ENCODE measurements around the gene PLEKHH2. TPM values are rescaled to one million over a fixed set of nuclear protein-coding genes. Genes with fewer than 3 reads are reported as not detected.
A peak's percentile ranks its signal among the peaks of the same experiment; 100 is the strongest.

Gene PLEKHH2
- total and polyA plus RNA-seq, 2 experiments from 2014 or later, result 3.3 to 5.1 TPM

DNA sequence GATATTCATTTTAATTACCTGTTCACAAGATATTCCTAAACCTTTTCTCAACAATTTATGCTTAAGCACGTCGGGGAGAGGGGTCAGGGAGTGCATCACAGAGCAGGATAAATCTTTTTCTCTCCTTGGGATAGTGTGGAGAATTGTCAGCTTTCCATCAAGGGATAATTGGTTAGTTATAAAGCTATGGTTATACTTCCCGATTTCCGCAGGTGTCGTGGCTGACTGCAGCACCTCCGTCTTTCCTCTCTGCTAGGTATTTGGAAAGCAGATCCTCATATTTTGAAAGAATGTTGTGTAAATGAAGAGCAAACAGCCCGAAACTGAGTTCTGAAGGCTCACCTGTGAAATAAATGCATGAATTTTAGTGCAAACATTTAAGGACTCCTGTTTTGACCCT lies 137.6 kb downstream of the PLEKHH2 start:
- 29% methylated on average over 7 of the region's 7 CpGs for WGBS (ENCODE audit: low lambda C conversion rate, missing lambda C conversion rate)
- Histone ChIP-seq H3K27ac (peak overlapping the region; percentile 96), H3K9me3 (ENCODE audit: low read depth) (no peaks in the 10 kb centered on the region), H3K4me1 (ENCODE audit: insufficient read depth) (no peaks in the 10 kb centered on the region), H3K36me3 (replicated peaks; ENCODE audit: insufficient read depth, low read depth) (no peaks in the 10 kb centered on the region), H3K4me2 (peak overlapping the region; percentile 81), H3K4me3 (peak overlapping the region; percentile 57), H3K79me2 (peaks cover 6% of the 10 kb centered on the region), H3K9me2 (replicated peaks; ENCODE audit: insufficient read depth) (no peaks in the 10 kb centered on the region), H4K20me1 (ENCODE audit: insufficient read depth, poor library complexity, severe bottlenecking) (no peaks in the 10 kb centered on the region), H2AFZ (peak overlapping the region; percentile 94), H3K27me3 (no peaks in the 10 kb centered on the region)
- TF ChIP-seq, protein P1, sequence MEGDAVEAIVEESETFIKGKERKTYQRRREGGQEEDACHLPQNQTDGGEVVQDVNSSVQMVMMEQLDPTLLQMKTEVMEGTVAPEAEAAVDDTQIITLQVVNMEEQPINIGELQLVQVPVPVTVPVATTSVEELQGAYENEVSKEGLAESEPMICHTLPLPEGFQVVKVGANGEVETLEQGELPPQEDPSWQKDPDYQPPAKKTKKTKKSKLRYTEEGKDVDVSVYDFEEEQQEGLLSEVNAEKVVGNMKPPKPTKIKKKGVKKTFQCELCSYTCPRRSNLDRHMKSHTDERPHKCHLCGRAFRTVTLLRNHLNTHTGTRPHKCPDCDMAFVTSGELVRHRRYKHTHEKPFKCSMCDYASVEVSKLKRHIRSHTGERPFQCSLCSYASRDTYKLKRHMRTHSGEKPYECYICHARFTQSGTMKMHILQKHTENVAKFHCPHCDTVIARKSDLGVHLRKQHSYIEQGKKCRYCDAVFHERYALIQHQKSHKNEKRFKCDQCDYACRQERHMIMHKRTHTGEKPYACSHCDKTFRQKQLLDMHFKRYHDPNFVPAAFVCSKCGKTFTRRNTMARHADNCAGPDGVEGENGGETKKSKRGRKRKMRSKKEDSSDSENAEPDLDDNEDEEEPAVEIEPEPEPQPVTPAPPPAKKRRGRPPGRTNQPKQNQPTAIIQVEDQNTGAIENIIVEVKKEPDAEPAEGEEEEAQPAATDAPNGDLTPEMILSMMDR (IDR thresholded peaks at IDR 0.05; ENCODE audit: poor library complexity), result no peak
- no peak for TF ChIP-seq EZH2 (IDR thresholded peaks at IDR 0.05; ENCODE audit: borderline replicate concordance)
- no peak for TF ChIP-seq EZH2phosphoT487 (IDR thresholded peaks at IDR 0.05; ENCODE audit: low read depth, severe bottlenecking, unreplicated experiment)
- no peak for DNase-seq (ENCODE audit: low spot score)

DNA sequence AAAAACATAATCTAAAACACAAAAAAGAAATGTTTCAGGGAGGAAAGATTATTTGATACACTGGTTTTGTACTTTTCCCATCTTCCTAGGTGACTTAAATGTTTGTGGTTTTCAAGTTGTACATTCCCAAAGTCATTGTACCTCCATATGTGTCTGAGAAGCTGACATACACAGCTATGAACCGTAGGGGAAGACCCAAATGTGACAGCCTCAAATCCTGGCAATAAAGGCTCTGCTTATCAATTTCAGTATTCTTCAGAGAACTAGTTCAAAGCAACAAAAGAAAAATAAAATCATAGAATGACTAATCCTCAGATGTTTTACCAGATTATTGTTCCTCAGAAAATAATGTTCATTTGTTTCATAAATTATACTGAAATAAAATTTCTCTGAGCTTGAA lies 139.3 kb downstream of the PLEKHH2 start:
- H2AFZ ChIP-seq, result no peak overlapping the region
- WGBS (ENCODE audit: low lambda C conversion rate, missing lambda C conversion rate), result 83% methylated on average over 1 of the region's 1 CpG

DNA sequence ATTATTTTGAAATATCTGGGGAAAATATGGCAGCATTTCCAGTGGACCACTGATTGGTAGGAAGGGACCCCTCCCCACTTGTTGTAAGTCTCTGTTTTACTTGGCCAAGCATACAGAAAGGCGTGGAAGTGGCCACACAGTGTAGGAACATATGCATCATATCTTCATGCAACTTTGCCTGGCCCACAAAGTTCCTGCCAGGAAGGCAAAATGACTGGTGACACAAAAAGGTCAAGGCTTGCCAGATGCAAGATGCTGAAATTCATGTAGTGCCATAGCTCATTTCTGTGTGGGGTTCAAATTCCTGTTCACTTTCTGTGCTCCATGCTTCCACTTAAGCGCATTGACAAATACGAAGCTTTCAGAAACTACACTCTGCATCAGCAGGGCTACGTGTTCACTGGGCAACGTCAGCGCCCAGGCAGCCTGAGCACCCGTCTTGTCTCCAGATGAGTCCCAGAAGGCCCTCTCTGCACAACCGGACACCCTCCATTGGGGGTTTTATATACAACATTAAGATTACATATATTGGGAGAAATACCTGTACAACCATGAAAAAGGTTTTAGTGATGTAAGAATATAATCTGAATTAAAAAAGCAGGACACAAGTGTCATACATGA lies 140.4 kb downstream of the PLEKHH2 start:
- TF ChIP-seq, protein P1 (IDR thresholded peaks at IDR 0.05; ENCODE audit: poor library complexity), result no peak
- no peak for TF ChIP-seq EZH2phosphoT487 (IDR thresholded peaks at IDR 0.05; ENCODE audit: low read depth, severe bottlenecking, unreplicated experiment)
- no peak for TF ChIP-seq EZH2 (IDR thresholded peaks at IDR 0.05; ENCODE audit: borderline replicate concordance)
- H3K27ac ChIP-seq, result no peak overlapping the region

More for the DNA sequence above, 139.3 kb downstream of the PLEKHH2 start:
- H3K36me3 ChIP-seq (replicated peaks; ENCODE audit: insufficient read depth, low read depth), result no peaks in the 10 kb centered on the region
- H4K20me1 ChIP-seq (ENCODE audit: insufficient read depth, poor library complexity, severe bottlenecking), result no peaks in the 10 kb centered on the region
- TF ChIP-seq EZH2phosphoT487 (IDR thresholded peaks at IDR 0.05; ENCODE audit: low read depth, severe bottlenecking, unreplicated experiment) (no peak), EZH2 (IDR thresholded peaks at IDR 0.05; ENCODE audit: borderline replicate concordance) (no peak)
- TF ChIP-seq, protein P1 (IDR thresholded peaks at IDR 0.05; ENCODE audit: poor library complexity), result no peak
- H3K4me2 ChIP-seq, result no peak overlapping the region
- H3K4me1 ChIP-seq (ENCODE audit: insufficient read depth), result no peaks in the 10 kb centered on the region
- H3K9me3 ChIP-seq (ENCODE audit: low read depth), result no peaks in the 10 kb centered on the region
- no peak for DNase-seq (ENCODE audit: low spot score)
- no peaks in the 10 kb centered on the region for H3K27me3 ChIP-seq
- H3K4me3 ChIP-seq, result no peak overlapping the region
- no peaks in the 10 kb centered on the region for H3K9me2 ChIP-seq (replicated peaks; ENCODE audit: insufficient read depth)
- H3K79me2 ChIP-seq, result peaks cover 6% of the 10 kb centered on the region
- no peak overlapping the region for H3K27ac ChIP-seq

More for the DNA sequence above, 140.4 kb downstream of the PLEKHH2 start:
- 95% methylated on average over 8 of the region's 8 CpGs for WGBS (ENCODE audit: low lambda C conversion rate, missing lambda C conversion rate)
- Histone ChIP-seq H3K4me3 (no peak overlapping the region), H3K36me3 (replicated peaks; ENCODE audit: insufficient read depth, low read depth) (no peaks in the 10 kb centered on the region), H3K27me3 (no peaks in the 10 kb centered on the region), H4K20me1 (ENCODE audit: insufficient read depth, poor library complexity, severe bottlenecking) (no peaks in the 10 kb centered on the region), H3K4me2 (no peak overlapping the region), H3K4me1 (ENCODE audit: insufficient read depth) (no peaks in the 10 kb centered on the region), H3K9me3 (ENCODE audit: low read depth) (no peaks in the 10 kb centered on the region), H3K79me2 (peaks cover 6% of the 10 kb centered on the region), H3K9me2 (replicated peaks; ENCODE audit: insufficient read depth) (no peaks in the 10 kb centered on the region), H2AFZ (no peak overlapping the region)
- DNase-seq (ENCODE audit: low spot score), result no peak

All from hepatocyte (in vitro differentiated cells).